GM12892 (cell line): ENCODE measurements around the gene ZRANB3.

Experiments
- POLR2A ChIP-seq: IDR thresholded peaks from 2 replicates; pipeline ENCODE4 v1.6.1; 2011; ENCODE audit warnings: low read depth, low read length, control low read depth
- POLR2AphosphoS5 ChIP-seq: IDR thresholded peaks from 2 replicates; pipeline ENCODE4 v1.6.1; 2011; ENCODE audit warnings: low read depth, low read length, control low read depth
- TAF1 ChIP-seq: IDR thresholded peaks from 2 replicates; pipeline ENCODE4 v1.6.1; 2011; ENCODE audit warnings: low read depth, mild to moderate bottlenecking, control low read depth, low read length, borderline replicate concordance

DNA sequence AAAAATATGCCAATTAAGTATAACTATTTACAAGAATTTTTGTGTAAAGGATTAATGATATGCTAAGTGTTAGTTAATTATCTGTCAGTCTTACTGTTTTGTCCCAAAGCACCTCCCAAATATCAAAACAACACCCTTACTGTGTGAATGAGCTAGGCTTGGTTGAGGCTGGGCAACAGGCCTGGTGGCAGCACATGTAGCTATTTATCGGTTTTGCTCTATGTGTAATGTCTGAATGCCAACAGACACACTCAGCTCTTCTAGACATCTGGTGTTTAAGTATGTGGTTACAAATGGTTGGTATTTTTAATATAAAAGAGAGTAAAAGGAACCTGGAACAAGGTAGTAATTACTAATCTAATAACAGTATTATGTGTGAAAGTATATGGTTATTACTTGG is 303.6 kb downstream of the ZRANB3 start:
- no peak for TF ChIP-seq POLR2A
- TF ChIP-seq TAF1: no peak
- TF ChIP-seq POLR2AphosphoS5: no peak
